PC-3 (cell line): ENCODE data around the gene FAM107B. TPM values are rescaled to one million over a fixed set of nuclear protein-coding genes. Genes with fewer than 3 reads are reported as not detected.

ENCODE experiments used
- ATAC-seq: fragments of 200-7000 bp; cut with Tn5 transposase; 2 replicates; pipeline ENCODE4 v1.9.1; 2020; ENCODE audit warnings: mild to moderate bottlenecking, moderate library complexity
- BruUV-seq: library from RNA; stranded (reverse); fragments of 400-500 nt; replicated peaks from 2 replicates; lab custom pipeline; 2021; lab: Mats Ljungman, UMichigan
- CTCF ChIA-PET: fragments of 300-600 bp; sonication (Branson Sonifier 250); formaldehyde crosslinking; loops from one replicate; lab custom pipeline; 2022; ENCODE audit warnings: antibody characterized with exemption; lab: Charles Lee
- POLR2A ChIA-PET: fragments of 300-600 bp; sonication (Branson Sonifier 250); formaldehyde crosslinking; loops from one replicate; lab custom pipeline; 2022; ENCODE audit warnings: antibody characterized with exemption; ENCODE audit not compliant: unreplicated experiment; lab: Charles Lee
- DNase-seq: peaks from one replicate; pipeline ENCODE4 v3.0.0-alpha.2; 2015
- H2AFZ ChIP-seq: fragments of 300-600 bp; sonication (generic); 2 replicates; pipeline ENCODE4 v1.6.0; 2016; ENCODE audit warnings: antibody characterized with exemption, low read length
- H3F3A ChIP-seq: fragments of 300-600 bp; sonication (generic); one replicate; pipeline ENCODE4 v1.6.0; 2017; ENCODE audit warnings: antibody characterized with exemption, low read length, control low read depth, mild to moderate bottlenecking; ENCODE audit not compliant: unreplicated experiment
- H3K27ac ChIP-seq: fragments of 300-600 bp; sonication (generic); 2 replicates; pipeline ENCODE4 v1.5.1; 2016; ENCODE audit warnings: mild to moderate bottlenecking, low read length
- H3K27me3 ChIP-seq: fragments of 300-600 bp; sonication (generic); 2 replicates; pipeline ENCODE4 v1.6.1; 2016; ENCODE audit warnings: low read length, mixed read lengths
- H3K36me3 ChIP-seq: fragments of 300-600 bp; sonication (generic); 2 replicates; pipeline ENCODE4 v1.6.1; 2016; ENCODE audit warnings: low read depth, mixed run types, low read length, mixed read lengths
- H3K4me1 ChIP-seq: fragments of 300-600 bp; sonication (generic); 2 replicates; pipeline ENCODE4 v1.5.1; 2016; ENCODE audit warnings: low read length; ENCODE audit not compliant: insufficient read depth
- H3K4me2 ChIP-seq: fragments of 300-600 bp; sonication (generic); 2 replicates; pipeline ENCODE4 v1.6.0; 2016; ENCODE audit warnings: low read length
- H3K4me3 ChIP-seq: fragments of 300-600 bp; sonication (generic); 2 replicates; pipeline ENCODE4 v1.5.1; 2016; ENCODE audit warnings: mild to moderate bottlenecking, low read length, mixed read lengths
- H3K79me2 ChIP-seq: fragments of 300-600 bp; sonication (generic); 2 replicates; pipeline ENCODE4 v1.6.1; 2017; ENCODE audit warnings: low read length, mixed read lengths
- H3K9ac ChIP-seq: fragments of 300-600 bp; sonication (generic); 2 replicates; pipeline ENCODE4 v1.6.0; 2016; ENCODE audit warnings: mild to moderate bottlenecking, low read length
- H3K9me2 ChIP-seq: fragments of 300-600 bp; sonication (generic); replicated peaks from 2 replicates; pipeline ENCODE4 v1.6.1; 2016; ENCODE audit warnings: mixed run types, low read length, mixed read lengths
- H3K9me3 ChIP-seq: fragments of 300-600 bp; sonication (generic); 2 replicates; pipeline ENCODE4 v1.6.1; 2016; ENCODE audit warnings: low read length, mixed read lengths
- H4K20me1 ChIP-seq: fragments of 300-600 bp; sonication (generic); 2 replicates; pipeline ENCODE4 v1.6.1; 2016; ENCODE audit warnings: low read length, mixed read lengths
- CTCF ChIP-seq: fragments of 300-600 bp; sonication (generic); conservative IDR thresholded peaks from 2 replicates; pipeline ENCODE4 v1.5.1; 2017; ENCODE audit warnings: antibody characterized with exemption, low read depth, mild to moderate bottlenecking, low read length
- EZH2 ChIP-seq: fragments of 300-600 bp; sonication (generic); IDR thresholded peaks from one replicate; pipeline ENCODE4 v1.6.1; 2017; ENCODE audit warnings: antibody characterized with exemption, mild to moderate bottlenecking, low read length; ENCODE audit not compliant: unreplicated experiment
- EZH2phosphoT487 ChIP-seq: fragments of 300-600 bp; sonication (generic); IDR thresholded peaks from 2 replicates; pipeline ENCODE4 v1.6.1; 2018; ENCODE audit warnings: mild to moderate bottlenecking, antibody characterized with exemption, low read length, borderline replicate concordance
- intact Hi-C: fragments of 100-400 bp; cut with micrococcal nuclease; formaldehyde crosslinking; loops from 2 replicates; pipeline ENCODE4 v1.9.0; 2023
- total RNA-seq: library from RNA; depleted of rRNA; stranded (reverse); fragments of >200 nt; gene quantifications from 2 replicates; pipeline ENCODE4 v1.2.3, GENCODE V29; 2014

The FAM107B gene
- total RNA-seq, 1 experiment from 2014 or later: 36.6 TPM

GRCh38 chr10:14753441-14753840, 21.3 kb downstream of the FAM107B start:
- Histone ChIP-seq H3K9me2 (no peaks in the 10 kb centered on the region), H3K4me2 (no peak overlapping the region), H3K27me3 (no peaks in the 10 kb centered on the region), H3K9me3 (no peaks in the 10 kb centered on the region), H3K79me2 (no peaks in the 10 kb centered on the region), H3F3A (no peaks in the 10 kb centered on the region), H4K20me1 (no peaks in the 10 kb centered on the region), H2AFZ (no peak overlapping the region), H3K4me3 (no peak overlapping the region), H3K9ac (no peak overlapping the region), H3K36me3 (no peaks in the 10 kb centered on the region), H3K4me1 (no peaks in the 10 kb centered on the region), H3K27ac (no peak overlapping the region)
- BruUV-seq: no TSS peak
- TF ChIP-seq CTCF (no peak), EZH2phosphoT487 (no peak), EZH2 (no peak)
- POLR2A ChIA-PET: no interaction called here
- CTCF ChIA-PET: no interaction called here
- intact Hi-C loops: no loop called here
- DNase-seq (no peak), ATAC-seq (no peak)

GRCh38 chr10:14751921-14752320, 22.8 kb downstream of the FAM107B start:
- no peaks in the 10 kb centered on the region for H3K36me3 ChIP-seq
- intact Hi-C loops: no loop called here
- no peaks in the 10 kb centered on the region for H3K27me3 ChIP-seq
- no peaks in the 10 kb centered on the region for H3K4me1 ChIP-seq
- no peak overlapping the region for H3K4me2 ChIP-seq
- ChIA-PET POLR2A (no interaction called here), CTCF (no interaction called here)
- no peaks in the 10 kb centered on the region for H3K9me2 ChIP-seq
- ATAC-seq (no peak), DNase-seq (no peak)
- H2AFZ ChIP-seq: no peak overlapping the region
- no peak overlapping the region for H3K4me3 ChIP-seq
- H4K20me1 ChIP-seq: no peaks in the 10 kb centered on the region
- H3K27ac ChIP-seq: no peak overlapping the region
- TF ChIP-seq CTCF (no peak), EZH2phosphoT487 (no peak), EZH2 (no peak)
- no peaks in the 10 kb centered on the region for H3F3A ChIP-seq
- H3K9me3 ChIP-seq: no peaks in the 10 kb centered on the region
- BruUV-seq: no TSS peak
- no peaks in the 10 kb centered on the region for H3K79me2 ChIP-seq
- no peak overlapping the region for H3K9ac ChIP-seq

GRCh38 chr10:14751014-14751896, 23.4 kb downstream of the FAM107B start:
- no peak overlapping the region for H3K4me3 ChIP-seq
- no peaks in the 10 kb centered on the region for H3K27me3 ChIP-seq
- BruUV-seq: no TSS peak
- H4K20me1 ChIP-seq: no peaks in the 10 kb centered on the region
- intact Hi-C loops: no loop called here
- H3K9me2 ChIP-seq: no peaks in the 10 kb centered on the region
- POLR2A ChIA-PET: no interaction called here
- CTCF ChIA-PET: no interaction called here
- no peak overlapping the region for H3K4me2 ChIP-seq
- TF ChIP-seq EZH2: no peak
- TF ChIP-seq CTCF: no peak
- no peak for TF ChIP-seq EZH2phosphoT487
- no peak overlapping the region for H3K27ac ChIP-seq
- H3F3A ChIP-seq: no peaks in the 10 kb centered on the region
- H3K79me2 ChIP-seq: no peaks in the 10 kb centered on the region
- no peak overlapping the region for H3K9ac ChIP-seq
- DNase-seq (no peak), ATAC-seq (no peak)
- no peak overlapping the region for H2AFZ ChIP-seq
- no peaks in the 10 kb centered on the region for H3K36me3 ChIP-seq
- no peaks in the 10 kb centered on the region for H3K4me1 ChIP-seq
- no peaks in the 10 kb centered on the region for H3K9me3 ChIP-seq
